Hepatic stellate cell (primary cell): ENCODE results near the gene LDLRAD1.
"Not testable (repeated sequence)": the region's sequence is repeated elsewhere in the genome, so short reads cannot be mapped to it uniquely, and the experiment has no call there.

Source experiments
- DNase-seq: peaks from one replicate; pipeline ENCODE4 v3.0.0; 2011; ENCODE audit warnings: low spot score

LDLRAD1 gene

DNA sequence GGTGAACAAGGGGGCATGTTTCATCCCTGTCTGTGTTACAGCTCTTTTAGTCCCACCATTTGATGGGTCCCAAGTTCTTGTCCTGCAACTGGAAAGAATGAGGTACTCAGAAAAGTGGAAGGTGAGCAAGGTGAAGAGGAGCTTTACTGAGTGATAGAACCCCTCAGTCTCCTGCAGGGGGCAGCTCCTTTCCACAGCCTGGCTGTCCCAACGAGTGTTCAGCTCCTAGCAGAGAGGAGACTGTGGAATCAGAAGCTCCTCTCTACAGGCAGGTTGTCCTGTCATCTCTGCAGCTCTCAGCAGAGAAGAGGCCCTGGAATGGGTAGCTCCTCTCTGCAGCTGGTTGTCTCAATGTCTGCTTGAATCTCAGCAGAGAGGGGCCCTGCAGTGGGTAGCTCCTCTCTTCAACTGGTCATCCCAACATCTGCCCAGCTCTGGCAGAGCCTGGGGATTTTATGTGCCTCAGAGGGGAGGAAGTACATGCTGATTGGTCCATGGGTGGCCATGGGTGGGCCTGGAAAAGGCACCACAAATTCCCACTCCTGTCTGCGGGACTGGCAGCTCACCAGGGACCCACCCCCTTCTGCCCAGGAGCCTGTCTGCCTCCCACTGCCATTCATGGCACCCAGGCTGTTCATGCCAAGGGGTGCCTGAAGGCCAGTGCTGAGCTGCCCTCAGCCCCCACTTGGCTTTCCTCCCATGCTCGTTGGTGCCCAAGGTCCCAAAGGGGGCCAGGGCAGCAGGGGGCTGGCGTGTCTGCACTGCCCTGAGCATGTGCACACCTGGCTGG, 25.7 kb downstream of the LDLRAD1 start:
- DNase-seq, result no peak

DNA sequence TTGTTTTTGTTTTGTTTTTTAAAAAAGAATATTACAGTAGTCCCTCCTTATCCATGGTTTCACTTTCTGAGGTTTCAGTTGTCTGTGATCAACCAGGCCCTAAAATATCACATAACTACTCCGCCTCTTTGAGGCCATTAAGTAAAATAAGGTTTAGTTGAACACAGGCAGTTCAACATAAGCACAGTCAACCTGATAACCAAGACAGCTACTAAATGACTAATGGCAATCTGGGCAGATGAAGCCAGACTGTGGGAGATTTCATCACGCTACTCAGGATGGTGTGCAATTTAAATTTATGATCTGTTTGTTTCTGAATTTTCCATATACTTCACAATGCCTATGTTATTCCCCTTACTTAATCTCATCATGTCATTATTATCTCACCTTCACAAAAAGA, 30.1 kb downstream of the LDLRAD1 start:
- DNase-seq, result no peak

DNA sequence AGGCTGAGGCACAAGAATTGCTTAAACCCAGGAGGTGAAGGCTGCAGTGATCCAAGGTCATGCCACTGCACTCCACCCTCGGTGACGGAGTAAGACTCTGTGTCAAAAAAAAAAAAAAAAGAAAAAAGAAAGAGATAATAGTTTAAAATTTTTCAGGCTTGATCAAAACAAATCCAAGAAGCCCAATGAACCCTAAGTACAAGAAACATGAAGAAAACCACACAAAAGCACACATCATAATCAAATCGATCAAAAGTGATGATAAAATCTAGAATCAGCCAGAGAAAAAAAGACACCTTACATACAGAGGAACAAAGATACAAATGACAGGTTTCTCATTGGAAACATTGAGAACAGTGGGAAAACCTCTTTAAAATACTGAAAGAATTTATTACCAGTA, 31.5 kb downstream of the LDLRAD1 start:
- no peak for DNase-seq

DNA sequence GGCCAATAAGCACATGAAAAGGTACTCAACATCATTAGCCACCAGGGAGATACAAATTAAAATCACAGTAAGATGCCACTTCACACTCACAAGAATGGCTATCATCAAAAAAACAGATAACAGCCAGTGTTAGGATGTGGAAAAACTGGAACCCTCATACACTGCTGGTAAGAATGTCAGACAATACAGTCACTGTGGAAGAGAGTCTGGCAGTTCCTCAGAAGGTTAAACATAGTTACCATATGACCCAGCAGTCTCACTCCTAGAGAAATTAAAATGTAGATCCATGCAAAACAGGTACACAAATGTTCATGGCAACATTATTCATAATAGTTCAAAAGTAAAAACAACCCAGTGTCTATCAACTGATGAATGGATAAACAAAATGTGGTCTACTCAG, 33.3 kb downstream of the LDLRAD1 start:
- no peak for DNase-seq

DNA sequence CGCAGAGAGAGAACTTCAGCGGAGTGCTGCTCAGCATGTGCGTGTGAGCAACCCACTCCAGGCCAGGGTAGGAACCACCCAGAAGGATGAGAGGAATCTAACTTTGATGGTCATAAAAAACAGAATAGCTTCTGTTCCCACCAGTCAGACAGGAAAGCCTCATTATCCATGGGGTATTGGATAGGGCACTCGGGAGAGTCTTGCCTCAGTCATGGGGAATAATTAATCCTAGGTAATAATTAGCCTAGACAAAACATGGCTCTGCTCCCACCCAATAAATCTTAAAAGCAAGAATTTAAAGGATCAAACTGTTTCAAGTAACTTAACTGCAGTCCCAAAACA, 35.3 kb downstream of the LDLRAD1 start:
- DNase-seq, result no peak

DNA sequence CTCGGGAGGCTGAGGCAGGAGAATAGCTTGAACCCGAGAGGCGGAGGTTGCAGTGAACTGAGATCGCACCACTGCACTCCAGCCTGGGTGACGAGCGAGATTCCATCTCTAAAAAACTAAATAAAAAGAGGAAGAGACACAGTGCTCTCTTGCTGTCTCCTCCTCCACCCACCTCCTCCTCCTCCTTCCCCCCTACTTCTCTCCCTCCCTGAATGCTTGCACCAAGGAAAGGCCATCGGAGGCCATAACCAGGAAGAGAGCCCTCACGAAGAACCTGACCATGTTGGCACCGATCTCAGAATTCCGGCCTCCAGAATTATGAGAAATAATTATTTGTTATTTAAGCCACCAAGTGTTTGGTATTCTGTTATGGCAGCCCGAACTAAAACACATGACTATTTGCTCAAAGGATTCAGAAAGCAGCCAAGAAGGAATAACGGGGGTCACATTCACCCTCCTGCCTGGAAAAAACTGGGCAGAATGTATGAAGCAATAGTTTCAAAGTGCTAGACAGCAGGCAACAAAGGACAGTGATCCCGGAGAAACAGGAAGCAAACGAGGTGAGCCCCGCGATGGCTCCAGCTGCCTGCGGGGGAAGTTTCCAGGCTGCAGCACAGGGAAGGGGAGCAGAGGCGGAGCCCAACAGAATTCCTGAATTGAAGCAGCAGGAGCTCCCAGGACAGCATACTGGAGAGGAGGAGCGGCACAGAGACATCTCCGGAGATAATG, 35.8 kb downstream of the LDLRAD1 start:
- DNase-seq, result peak; percentile 76

DNA sequence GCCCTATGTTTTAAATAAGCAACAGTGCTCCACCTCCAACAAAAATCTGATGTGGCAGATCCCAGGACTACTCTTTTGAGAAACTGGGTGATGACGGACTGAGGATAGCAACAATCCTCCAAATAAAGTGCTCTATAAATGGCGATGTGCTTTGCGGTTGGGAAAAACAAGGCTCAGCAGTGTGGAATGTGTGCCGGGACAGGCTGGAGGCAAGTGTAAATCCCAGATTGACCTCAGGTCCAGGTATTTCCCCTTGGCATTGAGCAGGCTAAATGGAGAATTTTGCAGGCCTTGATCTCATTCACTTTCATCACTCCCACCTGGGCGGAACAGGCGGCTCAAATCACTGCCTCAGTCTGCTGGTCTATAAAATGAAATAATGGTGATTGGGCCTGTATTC, 36.8 kb downstream of the LDLRAD1 start:
- DNase-seq, result no peak

DNA sequence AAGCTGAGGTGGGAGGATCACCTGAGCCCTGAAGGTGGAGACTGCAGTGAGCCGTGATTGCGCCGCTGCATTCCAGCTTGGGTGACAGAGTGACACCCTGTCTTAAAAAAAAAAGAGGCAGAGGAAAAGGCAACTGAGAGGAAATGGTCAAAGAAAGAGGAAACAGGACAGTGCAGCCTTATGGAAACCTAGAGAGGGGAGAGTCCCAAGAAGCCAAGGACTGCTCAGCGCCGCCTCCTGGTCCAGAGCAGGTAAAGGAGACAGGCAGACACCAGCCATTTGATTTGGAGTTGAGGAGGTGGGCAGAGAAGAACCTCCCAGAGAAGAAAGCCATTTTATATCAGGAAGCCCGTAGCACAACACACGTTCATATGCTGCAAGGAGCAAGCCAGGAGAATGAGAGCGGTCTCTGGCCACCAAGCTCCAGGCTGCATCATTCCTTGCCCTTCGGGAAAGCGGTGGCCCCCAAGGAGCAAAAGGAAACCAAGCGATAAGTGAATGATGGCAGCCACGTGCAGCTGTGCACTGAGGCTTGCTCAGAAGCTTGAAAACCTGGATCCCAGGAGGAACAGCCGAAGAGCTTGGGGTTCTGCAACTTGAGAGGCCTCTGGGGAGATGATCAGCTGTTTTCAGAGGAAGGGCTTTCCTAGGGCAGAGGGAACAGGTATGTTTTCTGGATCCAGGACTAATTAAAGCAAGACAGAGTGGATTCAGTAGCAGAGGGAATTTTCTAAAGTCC, 38.1 kb downstream of the LDLRAD1 start:
- no peak for DNase-seq

DNA sequence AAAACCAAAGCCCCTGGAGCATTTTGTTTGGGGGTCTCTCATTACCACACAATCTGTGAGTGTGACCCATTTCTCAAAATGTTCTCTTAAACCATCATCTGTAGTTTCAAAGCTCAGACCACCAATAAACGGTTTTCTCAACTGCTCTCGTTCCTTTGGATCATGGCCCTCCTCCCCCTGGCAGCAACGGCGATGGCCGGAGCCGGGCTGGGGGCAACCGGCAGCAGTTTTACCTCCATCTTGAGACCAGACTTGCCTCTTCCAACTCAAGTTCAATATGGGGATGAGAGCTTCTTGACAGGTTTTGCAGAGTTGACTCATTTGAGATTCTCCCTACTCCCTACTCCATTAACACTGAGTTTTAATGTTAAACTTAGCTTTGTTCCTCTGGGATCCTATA, 42.1 kb downstream of the LDLRAD1 start:
- DNase-seq, result no peak

DNA sequence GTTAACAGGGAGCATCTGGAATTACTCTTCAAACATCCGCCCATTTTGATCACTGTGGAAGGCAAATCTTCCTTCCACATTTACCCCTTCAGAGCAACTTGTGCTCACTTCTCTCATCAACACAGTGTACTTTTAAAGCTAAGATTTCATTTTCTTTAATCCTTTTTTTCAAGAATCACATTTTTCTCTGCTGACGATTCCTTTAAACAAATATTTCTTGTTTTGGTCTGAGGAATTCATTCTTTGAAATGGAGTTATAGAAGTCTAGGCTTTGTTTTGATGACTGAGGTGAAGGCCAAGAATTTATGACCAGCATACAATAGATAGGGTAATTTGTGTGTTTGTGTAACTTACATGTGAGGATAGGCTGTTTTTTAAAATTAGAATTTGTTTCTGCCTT, 46.3 kb downstream of the LDLRAD1 start:
- peak; percentile 32 for DNase-seq

DNA sequence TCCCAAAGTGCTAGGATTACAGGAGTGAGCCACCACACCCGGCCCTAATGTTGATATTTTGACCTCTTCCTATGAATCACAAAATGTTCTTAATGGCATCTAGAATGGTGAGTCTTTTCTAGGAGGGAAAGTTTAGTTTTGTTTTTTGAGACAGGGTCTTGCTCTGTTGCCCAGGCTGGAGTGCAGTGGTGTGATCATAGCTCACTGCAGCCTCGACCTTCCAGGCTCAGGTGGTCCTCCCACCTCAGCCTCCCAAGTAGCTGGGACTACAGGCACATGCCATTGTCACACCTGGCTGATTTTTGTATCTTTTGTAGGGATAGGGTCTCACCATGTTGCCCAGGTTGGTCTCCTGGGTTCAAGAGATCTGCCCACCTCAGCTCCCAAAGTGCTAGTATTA, 48.7 kb downstream of the LDLRAD1 start:
- DNase-seq, result not testable (repeated sequence)

DNA sequence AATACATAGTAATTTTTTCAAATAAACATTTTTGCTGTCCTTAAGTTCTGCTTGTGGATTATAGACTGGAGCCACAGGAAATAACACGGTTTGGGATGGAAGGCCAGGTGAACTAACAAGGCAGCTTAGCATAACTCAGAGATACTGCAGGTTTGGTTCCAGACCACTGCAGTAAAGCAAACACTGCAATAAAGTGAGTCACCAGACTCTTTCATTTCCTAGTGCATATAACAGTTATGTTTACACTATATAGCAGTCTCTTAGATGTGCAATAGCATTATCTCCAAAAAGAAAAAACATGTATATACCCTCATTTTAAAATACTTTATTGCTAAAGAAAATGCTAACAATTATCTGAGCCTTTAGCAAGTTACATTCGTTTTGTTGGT, 49.9 kb downstream of the LDLRAD1 start:
- no peak for DNase-seq

DNA sequence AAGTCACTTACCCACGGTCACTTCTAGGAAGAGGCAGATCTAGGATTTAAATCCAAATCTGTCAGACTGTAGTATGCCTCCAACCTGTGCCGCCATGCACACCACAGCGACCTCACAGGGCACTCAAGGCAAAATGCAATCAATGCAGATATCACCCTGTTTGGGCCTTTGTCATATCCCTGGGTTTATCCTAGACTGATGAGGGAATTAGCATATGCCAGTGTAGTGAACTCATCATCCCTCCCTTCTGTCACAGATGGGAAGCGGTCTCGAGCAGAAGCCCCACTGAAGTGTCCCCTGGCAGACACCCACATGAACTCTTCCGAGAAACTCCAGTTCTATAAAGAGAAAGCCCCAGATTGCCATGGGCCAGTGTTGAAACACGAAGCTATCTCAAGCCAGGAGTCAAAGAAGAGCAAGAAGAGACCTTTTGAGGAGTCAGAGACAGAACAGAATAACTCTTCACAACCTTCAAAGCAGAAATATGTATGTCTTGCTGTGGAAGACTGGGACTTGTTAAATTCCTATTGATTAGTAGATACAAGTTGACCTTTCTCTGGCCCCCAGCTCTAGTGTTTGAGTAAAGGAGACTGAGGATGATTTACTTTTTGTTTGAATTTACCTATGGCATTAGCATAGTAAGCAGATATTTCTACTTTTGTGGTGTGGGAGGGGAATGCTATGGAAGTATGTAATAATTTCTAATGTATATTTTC, 50.4 kb downstream of the LDLRAD1 start:
- no peak for DNase-seq

DNA sequence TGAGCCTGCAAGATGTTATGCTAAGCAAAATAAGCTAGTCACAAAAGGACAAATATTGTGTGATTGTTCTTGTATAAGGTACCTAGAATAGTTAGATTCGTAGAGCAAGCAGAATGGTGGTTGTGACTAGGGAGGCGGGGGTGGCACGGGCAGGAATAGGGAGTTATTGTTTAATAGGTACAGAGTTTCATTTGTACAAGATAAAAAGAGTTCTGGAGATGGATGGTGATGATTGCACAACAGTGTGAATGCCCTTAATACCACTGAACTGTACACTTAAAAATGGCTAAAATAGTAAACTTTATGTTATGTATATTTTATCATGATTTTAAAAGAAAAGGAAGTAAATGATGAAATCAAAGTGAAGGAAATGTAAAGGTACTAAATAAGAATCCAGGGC, 51.2 kb downstream of the LDLRAD1 start:
- no peak for DNase-seq

DNA sequence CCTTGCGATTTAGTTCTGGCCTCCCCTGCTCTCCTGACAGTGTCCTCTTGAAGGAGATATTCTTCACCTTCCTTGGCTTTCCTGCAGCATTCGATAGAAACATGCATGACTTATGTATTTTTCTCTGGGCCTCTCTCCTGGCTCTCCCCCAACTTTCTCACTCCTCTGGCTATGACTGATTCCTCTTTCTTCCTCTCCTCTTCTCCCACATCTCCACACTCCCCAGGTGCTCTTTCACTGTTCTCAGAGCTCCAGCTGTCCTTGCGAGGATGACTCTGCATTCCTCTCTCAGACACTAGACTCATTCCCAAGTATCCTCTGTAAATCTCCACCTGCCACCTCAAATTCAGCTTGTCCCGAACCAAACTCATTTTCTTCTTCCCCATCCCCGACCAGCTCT, 53.9 kb downstream of the LDLRAD1 start:
- DNase-seq, result no peak

DNA sequence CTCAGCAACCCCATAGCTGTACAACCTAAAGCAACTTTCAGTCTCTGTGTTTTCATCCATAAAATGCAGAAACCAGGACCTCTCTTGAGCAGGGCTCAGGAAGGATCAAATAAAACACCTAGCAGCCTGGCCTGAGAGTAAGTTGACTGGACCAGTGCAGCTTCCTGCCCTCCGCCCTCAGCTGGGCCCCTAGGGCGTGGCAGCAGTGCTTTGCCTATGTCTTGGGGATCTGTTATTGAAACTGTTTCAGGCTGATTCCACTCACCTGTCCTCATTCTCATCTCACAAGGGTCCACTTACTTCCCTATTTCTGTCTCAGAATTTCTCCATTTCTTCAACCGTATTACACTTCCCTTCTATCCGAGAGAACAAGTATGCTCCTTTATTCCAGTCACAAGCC, 54.5 kb downstream of the LDLRAD1 start:
- no peak for DNase-seq

DNA sequence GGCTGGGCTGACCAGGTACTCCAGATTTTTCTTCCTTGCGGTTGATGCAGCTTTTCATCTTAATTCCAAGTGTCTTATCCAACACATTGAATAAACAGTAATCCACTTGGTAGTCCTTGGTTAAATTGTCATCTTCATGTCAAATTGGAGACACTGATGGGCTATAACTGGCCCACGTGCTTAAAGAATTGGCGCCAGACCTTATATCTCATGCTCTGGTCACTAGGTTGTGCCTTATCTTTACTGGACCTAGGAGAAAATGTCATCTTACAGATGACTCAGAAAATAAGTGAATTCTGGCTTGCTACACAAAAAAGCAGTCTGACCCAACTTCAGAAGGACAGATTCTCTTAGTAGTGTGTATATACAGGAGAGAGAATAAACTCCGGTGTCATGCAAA, 55.6 kb downstream of the LDLRAD1 start:
- DNase-seq, result no peak

DNA sequence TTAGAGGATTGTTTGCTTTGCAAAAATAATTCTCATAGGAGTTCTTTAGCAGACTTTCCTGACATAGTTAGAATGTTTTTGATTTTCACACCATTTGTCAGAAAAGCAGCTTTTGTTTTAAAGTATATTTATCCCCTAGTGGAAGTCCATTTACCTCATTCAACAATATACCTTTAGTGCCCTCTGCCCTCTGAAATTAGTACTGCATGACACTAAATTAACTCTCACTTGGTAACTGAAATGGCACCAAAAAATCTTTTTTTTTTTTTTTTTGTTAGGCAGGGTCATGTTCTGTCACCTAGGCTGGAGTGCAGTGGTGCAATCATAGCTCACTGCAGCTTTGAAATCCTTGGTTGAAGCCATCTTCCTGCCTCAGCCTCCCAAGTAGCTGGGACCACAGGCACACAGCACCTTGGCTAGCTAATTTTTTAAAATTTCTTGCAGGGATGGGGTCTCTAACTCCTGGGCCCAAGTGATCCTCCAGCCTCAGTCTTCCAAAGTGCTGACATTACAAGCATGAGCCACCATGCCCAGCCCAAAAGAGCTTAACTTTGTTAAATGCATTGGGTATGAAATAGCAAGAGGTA, 58.2 kb downstream of the LDLRAD1 start:
- DNase-seq, result no peak
